ENCODE results near the gene GLIS2.
"Not testable (repeated sequence)": the region's sequence is repeated elsewhere in the genome, so short reads cannot be mapped to it uniquely, and the experiment has no call there.

The GLIS2 gene

DNA sequence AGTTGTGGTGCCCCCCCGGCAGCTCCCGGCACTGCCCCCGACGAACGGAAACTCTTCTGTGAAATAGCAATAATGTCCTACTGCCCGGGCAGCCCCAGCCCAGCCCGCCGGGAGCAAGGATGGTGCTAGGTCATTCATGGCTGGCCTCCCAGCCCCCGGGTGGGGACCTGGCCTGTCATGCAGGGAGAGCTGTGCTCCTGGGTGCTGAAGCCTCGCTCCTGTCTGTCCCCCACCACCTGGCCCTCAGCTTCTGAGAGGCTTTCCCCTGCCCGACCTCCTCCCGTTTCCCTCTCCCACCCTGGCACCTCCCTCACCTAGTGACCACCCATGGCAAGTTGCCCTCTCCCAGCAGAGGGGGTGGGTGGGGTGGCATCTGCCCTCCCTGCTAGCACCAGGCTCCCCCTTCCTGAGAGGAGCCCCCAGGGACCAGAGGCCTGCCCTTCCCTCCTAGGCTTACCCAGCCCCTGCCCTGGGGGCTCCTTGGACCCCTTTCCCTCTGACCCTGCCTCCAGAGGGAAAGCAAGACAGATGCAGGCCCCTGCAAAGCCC is 21.7 kb downstream of the GLIS2 start:
- no peak for DNase-seq

DNA sequence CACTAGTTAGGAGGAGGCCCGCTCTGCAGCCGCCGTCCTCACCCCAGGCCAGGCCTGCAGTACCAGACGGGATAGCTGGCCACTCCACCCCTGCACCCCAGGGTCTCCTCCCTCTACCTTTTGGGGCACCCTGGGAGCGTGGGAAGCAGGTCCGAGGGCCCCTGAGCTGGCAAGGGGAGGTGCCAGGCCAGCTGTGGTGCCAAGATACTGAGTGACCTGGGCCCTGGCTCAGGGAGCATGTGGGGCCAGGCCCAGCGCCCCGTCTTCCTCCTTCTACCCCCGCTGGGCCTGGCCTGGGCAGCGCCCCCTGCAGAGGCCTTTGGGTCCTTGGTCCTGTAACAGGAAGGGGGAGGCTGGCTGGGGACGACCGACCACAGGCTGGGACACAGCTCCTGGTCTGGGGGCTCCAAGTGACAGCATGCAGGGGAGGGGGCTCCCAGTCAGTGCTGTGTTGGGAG is 22.3 kb downstream of the GLIS2 start:
- DNase-seq = no peak

DNA sequence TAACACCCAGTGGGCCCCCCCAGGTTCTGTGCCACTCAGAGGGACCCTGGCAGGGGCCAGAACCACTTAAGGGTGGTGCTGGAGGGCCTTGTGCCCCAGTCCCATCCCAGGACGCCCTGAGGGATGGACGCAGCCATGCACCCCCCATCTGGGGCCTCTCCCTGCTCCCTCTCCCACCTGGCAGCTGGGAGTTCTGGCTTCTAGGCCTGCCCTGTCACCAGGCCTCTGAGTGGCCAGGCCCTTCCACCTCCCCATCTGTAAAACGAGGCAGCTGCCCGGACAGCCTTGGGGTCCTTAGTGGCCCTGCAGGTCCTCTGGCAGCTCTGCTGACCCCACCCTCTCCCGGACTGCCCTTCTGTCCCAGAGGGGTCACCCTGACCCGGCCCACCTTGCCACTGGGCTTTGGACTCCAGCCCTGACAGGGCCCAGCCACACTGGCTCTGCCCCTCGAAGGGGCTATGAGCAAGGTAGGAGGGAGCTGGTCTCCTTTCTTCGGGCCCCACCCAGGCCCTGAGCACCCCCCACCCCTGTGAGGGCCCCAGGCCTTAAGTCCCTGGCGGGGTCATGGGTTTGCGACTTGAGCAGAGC is 22.9 kb downstream of the GLIS2 start:
- DNase-seq = no peak

DNA sequence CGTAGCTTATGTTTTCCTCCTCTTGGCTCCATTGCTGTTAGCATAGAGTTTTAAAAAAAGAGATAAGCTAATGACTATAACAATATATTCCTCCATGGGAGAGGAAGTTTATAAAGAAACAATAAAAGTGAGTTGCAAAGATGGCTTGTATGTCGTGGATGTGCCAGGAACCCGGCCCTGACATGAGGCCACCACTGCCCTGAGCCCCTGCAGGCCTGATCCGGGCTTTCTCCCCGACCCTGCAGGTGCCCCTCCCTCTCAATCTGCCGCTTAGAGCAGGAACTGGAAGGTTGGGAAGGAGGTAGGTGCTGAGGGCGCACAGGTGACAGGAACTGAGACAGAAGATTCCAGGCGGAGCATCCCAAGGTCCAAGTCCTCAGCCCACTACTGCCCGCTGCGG is 23.6 kb downstream of the GLIS2 start:
- DNase-seq = no peak

DNA sequence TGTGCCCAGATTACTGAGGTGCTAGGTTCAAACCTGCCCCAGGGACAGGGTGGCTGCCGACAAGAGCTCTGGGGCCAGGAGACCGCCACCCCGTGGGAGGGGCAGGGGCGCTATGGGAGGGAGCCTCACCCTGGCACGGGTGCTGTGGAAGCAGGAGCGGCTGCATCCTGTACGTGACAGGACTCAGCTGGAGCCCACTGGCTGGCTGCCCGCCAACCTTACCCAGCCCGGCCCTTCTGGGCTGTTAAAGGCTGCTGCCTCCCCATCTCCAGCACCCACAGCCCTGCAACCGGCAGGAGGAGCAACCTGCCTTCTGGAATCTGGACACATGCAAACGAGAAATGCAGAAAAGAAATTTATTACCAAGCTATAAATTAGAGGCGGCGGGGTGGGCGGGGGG is 24.0 kb downstream of the GLIS2 start:
- DNase-seq = no peak

DNA sequence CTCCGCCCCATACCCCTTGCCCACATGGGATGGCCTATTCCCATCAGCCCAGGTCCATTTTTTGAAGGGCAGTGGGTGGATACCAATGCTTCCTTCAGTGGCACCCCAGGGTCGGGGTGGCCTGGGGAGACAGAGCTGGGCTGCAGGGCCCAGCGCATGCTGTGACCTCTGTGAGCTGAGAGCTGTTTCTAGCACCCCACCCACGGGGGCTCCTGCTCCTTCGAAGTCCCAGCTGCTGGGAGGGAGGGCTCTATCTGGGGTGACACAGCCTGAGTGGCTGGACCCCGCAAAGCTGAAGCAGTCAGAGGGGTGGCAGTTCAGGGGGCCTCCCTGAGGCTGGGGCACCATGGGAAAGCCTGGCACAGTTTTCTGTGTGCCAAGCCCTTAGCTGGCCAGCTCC is 24.6 kb downstream of the GLIS2 start:
- no peak for DNase-seq

DNA sequence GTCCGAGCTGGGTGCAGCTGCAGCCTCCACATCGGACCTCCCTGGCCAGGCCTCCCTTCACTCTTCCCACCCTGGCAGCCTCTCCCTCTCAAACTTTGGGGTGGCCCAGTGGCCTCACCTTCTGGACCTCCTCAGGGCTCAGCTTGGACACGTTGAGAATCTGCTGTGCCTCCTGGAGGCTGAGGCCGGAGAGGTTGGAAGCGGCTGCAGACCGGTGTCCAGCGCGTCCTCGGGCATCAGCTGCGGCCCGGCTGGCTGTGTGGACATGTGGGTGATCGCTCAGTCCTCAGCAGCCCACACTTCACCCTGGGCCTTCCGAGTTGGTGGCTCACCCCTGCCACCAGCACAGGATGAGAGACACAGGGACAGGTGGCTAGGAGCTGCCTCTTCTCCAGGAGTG is 25.4 kb downstream of the GLIS2 start:
- no peak for DNase-seq

DNA sequence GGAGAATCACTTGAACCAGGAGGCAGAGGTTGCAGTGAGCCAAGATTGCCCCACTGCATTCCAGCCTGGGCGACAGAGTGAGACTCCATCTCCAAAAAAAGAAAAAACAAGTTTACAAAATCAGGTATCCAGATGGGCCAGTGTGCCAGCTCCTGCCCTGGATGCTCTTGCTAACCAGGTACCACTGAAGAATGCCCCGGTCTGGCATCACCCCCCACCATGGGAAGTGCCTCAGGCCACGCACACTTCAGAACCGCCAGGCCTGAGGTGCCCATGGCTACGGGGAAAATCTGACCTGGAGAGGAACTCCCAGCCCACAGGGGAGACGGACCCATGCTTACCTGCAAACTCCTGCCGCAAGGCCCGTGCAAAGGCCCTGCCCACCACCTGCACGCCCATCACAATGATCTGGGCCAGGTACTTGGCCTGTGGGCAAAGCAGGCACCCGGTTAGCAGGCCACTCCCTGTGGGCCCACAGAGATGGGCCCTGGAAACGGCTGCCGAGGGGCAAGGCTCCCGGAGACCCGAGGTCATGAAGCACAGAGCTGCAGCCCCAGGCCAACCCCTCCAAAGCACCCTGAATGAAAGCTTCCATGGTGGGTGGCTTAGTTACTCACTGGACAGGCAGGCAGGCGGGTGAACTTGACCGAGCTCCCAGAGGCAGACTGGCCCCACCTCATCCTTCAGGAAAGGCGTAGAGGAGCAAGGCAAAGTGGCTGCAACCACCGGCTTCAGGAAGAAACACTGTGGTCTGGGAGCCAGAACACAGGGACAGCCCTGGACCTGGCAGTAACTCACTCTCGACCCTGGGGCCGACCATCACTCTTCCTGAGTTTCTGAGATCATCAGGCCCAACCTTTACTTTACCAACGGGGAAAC is 27.2 kb downstream of the GLIS2 start:
- no peak for DNase-seq

DNA sequence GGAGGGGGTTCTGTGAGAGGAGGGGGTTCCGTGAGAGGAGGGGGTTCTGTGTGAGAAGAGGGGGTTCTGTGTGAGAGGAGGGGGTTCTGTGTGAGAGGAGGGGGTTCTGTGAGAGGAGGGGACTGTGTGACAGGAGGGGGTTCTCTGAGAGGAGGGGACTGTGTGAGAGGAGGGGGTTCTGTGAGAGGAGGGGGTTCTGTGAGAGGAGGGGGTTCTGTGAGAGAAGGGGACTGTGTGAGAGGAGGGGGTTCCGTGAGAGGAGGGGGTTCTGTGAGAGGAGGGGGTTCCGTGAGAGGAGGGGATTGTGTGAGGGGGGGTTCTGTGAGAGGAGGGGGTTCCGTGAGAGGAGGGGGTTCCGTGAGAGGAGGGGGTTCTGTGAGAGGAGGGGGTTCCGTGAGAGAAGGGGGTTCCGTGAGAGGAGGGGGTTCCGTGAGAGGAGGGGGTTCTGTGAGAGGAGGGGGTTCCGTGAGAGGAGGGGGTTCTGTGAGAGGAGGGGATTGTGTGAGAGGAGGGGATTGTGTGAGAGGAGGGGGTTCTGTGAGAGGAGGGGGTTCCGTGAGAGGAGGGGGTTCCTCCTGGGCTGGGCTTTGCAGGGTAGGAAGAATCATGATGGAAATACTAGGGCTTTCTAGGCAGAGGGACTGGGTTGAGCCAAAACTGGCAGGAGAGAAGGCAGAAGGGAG is 28.6 kb downstream of the GLIS2 start:
- DNase-seq = not testable (repeated sequence)

DNA sequence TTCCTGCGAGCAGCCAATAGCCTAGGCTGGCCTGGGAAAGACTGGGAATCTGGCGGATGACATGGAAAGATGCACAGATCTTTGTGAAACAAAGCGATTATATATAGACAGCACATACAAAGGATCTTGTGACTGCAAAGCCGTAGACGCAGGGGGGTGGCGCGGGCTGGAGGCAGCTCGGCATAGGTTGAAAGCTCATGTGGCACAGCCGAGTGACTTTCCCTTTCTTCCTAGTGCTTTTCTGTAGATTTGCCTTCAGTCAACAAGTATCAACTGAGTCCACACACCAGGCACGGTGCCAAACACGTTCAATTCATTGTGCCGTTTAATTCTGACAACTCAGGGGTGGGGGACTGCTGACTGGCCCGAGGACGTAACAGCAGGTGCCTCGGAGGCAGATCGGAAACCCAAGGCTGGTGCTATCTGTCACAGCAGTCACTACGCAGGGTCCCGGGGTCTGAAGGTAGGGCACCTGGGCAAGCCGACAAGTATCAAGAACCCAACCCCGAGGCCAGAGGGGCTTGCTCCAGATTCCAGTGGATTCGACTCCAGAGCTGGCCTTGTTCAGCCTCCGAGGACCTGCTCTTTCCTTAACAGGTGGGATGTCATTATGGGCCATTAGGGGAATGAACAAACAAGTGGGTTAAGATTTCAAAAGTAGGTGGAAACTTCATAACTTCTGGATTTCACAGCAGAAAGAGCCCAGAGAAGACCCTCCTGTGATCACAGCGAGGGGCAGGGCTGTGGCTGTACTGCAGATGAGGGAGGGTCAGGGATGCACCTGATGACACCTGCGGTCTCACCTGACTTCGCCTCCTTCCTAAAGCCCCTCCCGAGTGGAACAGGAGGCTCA is 29.3 kb downstream of the GLIS2 start:
- DNase-seq = no peak

DNA sequence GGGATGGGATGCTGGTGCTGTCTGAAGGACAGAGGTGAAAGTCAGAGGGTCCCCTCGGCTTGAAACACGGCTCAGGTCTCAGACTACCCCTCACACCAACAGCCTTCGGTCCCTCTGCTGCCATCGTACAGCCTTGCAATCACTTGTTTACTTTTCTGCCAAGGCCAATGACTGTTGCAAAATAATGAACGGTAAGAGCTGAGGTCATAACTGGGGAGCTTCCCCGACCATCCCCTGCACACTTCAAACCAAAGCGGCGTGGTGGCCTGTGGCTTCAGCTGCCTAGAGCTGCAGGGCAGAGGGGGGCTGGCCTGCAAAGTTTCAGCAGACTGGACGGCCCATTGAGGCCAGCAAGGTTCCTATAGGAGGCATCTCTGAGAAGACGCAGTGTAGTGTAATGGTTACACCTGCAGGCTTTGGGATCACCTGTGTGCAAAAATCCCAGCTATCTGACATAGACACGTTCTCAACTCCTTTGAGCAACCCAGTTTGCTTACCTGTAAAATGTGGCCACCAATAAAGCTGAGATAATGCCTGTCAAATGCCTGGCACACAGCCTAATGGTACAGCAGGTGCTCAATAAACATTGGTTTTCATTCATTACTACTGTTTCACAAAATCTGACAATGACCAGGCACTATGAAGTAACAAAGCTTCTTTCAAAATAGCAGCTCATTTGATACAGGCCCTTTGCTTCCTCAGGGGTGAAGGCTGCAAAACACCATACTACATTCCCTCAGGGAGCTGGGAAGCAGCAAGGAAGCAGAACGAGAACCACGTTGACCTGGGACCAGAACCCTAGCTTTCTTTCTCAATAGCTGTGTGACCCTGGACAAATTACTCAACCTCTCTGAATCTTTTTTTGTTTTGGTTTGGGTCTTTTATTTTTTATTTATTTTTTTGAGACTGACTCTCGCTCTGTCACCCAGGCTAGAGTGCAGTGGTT is 30.2 kb downstream of the GLIS2 start:
- DNase-seq = no peak

DNA sequence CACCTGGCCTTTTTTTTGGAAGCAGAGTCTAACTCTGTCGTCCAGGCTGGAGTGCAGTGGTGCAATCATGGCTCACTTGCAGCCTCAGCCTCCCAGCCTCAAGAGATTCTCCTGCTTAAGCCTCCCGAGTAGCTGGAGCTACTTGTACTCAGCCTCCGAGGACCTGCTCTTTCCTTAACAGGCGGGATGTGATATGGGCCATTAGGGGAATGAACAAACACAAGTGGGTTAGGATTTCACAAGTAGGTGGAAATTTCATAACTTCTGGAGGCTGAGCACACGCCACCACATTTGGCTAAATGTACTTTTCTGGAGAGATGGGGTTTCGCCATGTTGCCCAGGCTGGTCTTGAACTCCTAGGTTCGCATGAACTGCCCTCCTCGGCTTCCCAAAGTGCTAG is 31.1 kb downstream of the GLIS2 start:
- no peak for DNase-seq

DNA sequence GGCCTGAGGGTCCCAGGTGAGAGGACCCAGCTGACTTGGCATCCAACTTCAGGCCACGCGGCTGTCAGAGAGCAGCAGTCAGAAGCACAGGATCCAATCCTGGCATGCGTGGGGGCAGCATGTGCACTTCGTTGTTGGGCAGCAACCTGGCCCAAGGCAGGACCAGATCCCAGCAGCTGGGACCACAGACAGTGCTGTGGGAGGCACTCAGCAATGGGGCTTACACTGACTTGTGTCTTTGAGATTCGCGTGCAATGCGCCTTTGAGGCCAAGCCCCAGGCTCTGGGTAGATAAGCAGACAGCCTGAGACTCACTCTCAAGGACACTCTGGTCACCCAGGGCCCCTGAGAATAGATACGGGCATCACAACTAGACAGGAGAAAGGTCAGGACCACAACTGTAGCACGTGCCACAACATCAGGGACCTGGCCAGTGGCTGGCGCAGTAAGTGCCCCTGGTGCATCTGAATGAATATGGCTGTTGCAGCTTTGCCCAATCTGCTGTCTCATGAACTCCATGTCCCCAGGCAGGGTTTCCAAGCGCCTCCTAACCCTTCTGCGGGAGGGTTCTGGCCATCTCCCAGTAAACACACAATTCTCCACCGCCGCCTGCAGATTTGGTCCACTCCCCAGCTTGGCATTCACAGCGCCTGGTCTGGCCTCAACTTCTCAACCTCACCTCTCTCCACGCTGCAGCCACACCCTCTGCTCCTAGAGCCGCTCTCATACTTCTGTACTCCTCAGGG is 32.1 kb downstream of the GLIS2 start:
- no peak for DNase-seq

DNA sequence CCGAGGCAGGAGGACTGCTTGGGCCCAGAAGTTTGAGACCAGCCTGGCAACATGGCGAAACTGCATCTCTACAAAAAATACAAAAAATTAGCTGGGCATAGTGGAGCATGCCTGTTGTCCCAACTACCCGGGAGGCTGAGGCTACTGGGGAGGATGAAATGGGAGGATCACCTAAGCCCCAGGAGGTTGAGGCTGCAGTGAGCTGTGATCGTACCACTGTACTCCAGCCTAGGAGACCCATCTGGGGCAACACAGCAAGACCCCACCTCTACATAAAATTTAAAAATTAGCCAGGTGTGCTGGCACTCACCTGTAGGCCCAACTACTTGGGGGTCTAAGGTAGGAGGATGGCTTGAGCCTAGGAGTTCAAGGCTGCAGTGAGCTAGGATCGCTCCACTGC is 33.5 kb downstream of the GLIS2 start:
- DNase-seq = no peak

DNA sequence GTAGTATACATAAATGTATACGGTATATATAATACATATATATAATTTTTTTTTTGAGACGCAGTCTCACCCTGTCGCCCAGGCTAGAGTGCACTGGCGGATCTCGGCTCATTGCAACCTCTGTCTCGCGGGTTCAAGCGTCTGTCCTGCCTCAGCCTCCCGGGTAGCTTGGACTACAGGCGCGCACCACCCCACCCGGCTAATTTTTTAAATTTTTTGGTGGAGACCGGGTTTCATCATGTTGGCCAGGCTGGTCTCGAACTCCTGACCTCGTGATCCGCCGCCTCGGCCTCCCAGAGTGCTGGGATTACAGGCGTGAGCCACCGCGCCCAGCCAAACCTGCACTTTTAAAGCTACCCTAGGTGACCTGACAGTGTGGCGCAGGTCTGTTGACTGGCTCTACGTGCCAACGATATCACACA is 34.5 kb downstream of the GLIS2 start:
- DNase-seq = no peak

DNA sequence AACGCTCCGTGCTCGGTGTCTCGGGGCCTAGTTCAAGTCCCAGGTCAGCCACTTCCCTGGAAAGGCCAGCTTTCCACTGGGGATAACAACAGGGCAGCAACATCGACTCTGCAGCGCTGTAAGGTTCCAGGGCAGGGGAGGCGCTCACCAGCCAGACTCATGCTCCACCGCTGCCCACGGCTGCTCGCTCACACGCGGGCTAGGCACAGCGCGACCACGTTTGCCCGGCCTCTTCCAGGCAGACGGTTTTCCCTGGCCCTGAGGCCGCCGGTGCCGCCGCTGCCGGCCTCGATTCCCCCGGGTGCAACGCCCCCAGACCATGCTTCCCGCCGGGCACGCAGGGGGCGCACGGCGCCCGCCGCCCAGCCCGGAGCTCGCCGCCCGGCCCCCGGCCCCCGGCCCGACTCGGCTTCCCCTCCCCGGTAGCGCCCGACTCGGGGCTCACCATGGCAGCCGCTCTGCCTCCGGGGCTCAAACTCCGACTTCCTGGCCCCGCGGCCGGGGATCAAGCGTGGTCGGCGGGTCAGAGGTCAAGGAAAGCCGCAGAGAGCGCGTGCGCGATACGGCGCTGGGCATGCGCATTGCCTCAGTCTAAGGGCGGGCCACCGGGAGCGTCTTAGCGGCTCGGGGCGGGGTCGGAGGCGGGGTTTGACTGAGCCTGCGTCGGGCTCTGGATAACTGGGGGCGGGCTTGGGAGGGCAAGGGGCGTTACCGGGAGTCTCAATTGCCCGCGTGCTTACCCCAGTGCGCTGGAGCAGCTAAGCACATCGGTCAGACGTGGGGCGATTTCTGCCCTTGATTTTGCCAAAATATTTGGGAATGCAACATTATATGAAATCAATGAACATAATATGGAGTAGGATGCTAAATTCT is 35.2 kb downstream of the GLIS2 start, which contains the start of gene PAM16:
Gene PAM16, minus strand, starts transcription at position 535 of the 873 bp plus-strand sequence. Its CDS starts 87 bp downstream, at position 448.
- peak; percentile 99 for DNase-seq

DNA sequence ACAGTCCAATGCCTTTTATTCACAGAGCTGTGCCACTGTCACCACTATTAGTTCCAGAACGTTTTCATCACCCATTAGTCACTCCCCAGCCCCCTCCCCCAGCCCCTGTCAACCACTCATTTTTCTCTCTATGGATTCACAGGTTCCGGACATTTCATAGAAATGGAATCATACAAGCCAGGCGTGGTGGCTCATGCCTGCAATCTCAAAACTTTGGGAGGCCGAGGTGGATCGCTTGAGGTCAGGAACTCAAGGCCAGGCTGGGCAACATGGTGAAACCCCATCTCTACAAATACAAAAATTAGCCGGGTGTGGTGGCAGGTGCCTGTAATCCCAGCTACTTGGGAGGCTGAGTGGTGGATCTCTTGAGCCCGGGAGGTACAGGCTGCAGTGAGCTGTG is 36.0 kb downstream of the GLIS2 start:
- DNase-seq = no peak

DNA sequence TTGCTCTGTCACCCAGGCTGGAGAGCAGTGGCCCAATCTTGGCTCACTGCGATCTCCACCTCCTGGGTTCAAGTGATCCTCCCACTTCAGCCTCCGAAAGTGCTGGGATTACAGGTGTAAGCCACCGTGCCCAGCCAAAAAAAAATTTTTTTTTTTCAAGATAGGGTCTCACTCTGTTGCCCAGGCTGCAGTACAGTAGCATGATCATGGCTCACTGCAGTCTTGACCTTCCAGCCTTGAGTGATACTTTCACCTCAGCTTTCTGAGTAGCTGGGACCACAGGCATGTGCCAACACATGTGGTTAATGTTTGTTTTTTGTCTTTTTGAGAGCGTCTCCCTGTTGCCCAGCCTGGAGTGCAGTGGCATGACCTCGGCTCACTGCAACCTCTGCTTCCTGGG is 37.0 kb downstream of the GLIS2 start:
- DNase-seq = no peak

DNA sequence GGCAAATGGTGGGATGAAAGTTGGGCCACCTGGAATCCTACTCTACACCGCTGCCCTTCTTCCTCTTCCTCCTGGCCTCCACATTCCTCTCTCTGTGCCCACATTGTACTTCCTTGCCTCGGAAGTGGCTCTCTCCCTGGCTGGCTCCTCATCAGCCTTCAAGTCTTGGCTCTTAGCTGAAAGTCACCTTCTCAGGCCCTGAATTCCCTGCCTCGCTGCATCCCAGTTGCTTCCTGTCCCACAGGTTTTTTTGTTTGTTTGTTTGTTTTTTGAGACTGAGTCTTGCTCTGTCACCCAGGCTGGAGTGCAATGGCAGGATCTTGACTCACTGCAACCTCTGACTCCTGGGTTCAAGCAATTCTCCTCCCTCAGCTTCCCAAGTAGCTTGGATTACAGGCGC is 37.8 kb downstream of the GLIS2 start:
- no peak for DNase-seq

Data from activated CD8-positive, alpha-beta memory T cell treated with anti-CD3 and anti-CD28 coated beads, Interleukin-2, amount 50 U/mL, for 4 hours (primary cell).